GM06990 (cell line): ENCODE measurements around the gene ZFX.
A peak's percentile ranks its signal among the peaks of the same experiment; 100 is the strongest.

Experiments
- DNase-seq: peaks from one replicate; pipeline ENCODE4 v3.0.0-alpha.2; 2011; ENCODE audit not compliant: insufficient read length; ENCODE audit errors: extremely low read depth
- H3K27me3 ChIP-seq: replicated peaks from 2 replicates; pipeline ENCODE4 v1.6.0; 2011; ENCODE audit warnings: low read length; ENCODE audit not compliant: control insufficient read depth, insufficient read depth
- H3K36me3 ChIP-seq: 2 replicates; pipeline ENCODE4 v1.5.1; 2011; ENCODE audit warnings: low read length; ENCODE audit not compliant: control insufficient read depth, insufficient read depth
- H3K4me3 ChIP-seq: replicated peaks from 2 replicates; pipeline ENCODE4 v1.5.1; 2011; ENCODE audit warnings: low read depth, mild to moderate bottlenecking, control low read depth, low read length
- CTCF ChIP-seq: IDR thresholded peaks from 2 replicates; pipeline ENCODE4 v1.5.1; 2011; ENCODE audit warnings: low read length, control low read depth, mild to moderate bottlenecking, inconsistent platforms; ENCODE audit not compliant: insufficient read depth, poor library complexity, severe bottlenecking

Gene ZFX

GRCh38 chrX:24178441-24178840 lies 28.9 kb downstream of the ZFX start:
- no peak for DNase-seq
- TF ChIP-seq CTCF: peak; percentile 3
- Histone ChIP-seq H3K36me3 (peaks cover 14% of the 10 kb centered on the region), H3K4me3 (no peak overlapping the region), H3K27me3 (no peaks in the 10 kb centered on the region)

- Histone ChIP-seq H3K4me3 (no peak overlapping the region), H3K27me3 (no peaks in the 10 kb centered on the region), H3K36me3 (peaks cover 8% of the 10 kb centered on the region)
- TF ChIP-seq CTCF: no peak
- DNase-seq: no peak
Measured at GRCh38 chrX:24184018-24184417, 34.5 kb downstream of the ZFX start.

GRCh38 chrX:24186483-24186882 lies 37.0 kb downstream of the ZFX start:
- no peak for TF ChIP-seq CTCF
- H3K4me3 ChIP-seq: no peak overlapping the region

GRCh38 chrX:24186986-24187385 lies 37.5 kb downstream of the ZFX start:
- Histone ChIP-seq H3K27me3 (no peaks in the 10 kb centered on the region), H3K4me3 (no peak overlapping the region), H3K36me3 (peaks cover 5% of the 10 kb centered on the region)
- no peak for DNase-seq
- TF ChIP-seq CTCF: no peak

More at GRCh38 chrX:24186483-24186882, 37.0 kb downstream of the ZFX start:
- no peak for DNase-seq
- H3K36me3 ChIP-seq: peaks cover 5% of the 10 kb centered on the region
- no peaks in the 10 kb centered on the region for H3K27me3 ChIP-seq

GRCh38 chrX:24189490-24189889 lies 40.0 kb downstream of the ZFX start:
- no peak for TF ChIP-seq CTCF
- DNase-seq: no peak
- Histone ChIP-seq H3K27me3 (no peaks in the 10 kb centered on the region), H3K4me3 (no peak overlapping the region), H3K36me3 (peaks cover 5% of the 10 kb centered on the region)

GRCh38 chrX:24190500-24191156 lies 41.1 kb downstream of the ZFX start:
- peaks cover 3% of the 10 kb centered on the region; the same call in 1 of the 2 replicates for H3K36me3 ChIP-seq
- no peak for TF ChIP-seq CTCF
- H3K27me3 ChIP-seq: no peaks in the 10 kb centered on the region
- no peak for DNase-seq
- no peak overlapping the region for H3K4me3 ChIP-seq
